Stimulated activated CD4-positive, alpha-beta T cell treated with anti-CD3 and anti-CD28 coated beads, Interleukin-2, amount 100 ng/mL, for 4 hours (primary cell): ENCODE measurements around the gene ADD2.
"Not testable (repeated sequence)": the region's sequence is repeated elsewhere in the genome, so short reads cannot be mapped to it uniquely, and the experiment has no call there.

Experiments
- DNase-seq: peaks from one replicate; pipeline ENCODE4 v3.0.0-alpha.2; 2020; ENCODE audit warnings: low read depth

ADD2 gene

DNA sequence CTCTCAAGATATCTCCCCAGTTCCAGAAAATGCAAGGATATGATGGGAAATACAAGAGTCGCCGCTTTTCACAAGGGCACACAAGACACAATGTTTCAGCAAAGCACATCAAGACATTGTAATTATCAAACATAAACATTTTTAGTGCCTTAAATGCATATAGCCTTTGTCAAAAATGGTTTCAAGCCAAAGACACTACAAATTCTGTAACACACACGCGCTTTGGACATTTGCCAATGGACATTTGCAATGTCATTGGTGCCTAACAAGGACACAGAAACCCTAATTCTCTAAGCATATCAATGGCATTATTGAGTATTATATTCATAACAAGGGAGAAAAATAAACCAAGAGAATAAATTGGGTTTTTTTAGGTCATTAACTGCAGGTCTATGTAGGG lies 16.1 kb downstream of the ADD2 start:
- no peak for DNase-seq

DNA sequence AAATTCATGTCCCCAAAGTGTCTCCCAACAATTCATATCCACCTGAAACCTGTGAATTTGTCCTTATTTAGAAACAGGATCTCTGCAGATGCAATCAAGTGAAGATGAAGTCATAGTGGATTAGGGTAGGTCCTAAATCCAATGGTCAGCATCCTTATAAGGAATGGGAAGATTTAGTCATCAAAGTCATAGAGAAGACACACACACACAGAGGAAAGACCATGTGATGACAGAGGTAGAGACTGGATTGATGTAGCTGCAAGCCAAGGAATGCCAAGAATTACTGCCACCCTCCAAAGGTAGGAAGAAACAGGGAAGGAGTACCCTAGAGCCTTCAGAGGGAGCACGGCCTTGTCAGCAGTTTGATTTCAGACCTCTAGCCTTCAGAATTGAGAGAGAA lies 17.7 kb downstream of the ADD2 start:
- no peak for DNase-seq

DNA sequence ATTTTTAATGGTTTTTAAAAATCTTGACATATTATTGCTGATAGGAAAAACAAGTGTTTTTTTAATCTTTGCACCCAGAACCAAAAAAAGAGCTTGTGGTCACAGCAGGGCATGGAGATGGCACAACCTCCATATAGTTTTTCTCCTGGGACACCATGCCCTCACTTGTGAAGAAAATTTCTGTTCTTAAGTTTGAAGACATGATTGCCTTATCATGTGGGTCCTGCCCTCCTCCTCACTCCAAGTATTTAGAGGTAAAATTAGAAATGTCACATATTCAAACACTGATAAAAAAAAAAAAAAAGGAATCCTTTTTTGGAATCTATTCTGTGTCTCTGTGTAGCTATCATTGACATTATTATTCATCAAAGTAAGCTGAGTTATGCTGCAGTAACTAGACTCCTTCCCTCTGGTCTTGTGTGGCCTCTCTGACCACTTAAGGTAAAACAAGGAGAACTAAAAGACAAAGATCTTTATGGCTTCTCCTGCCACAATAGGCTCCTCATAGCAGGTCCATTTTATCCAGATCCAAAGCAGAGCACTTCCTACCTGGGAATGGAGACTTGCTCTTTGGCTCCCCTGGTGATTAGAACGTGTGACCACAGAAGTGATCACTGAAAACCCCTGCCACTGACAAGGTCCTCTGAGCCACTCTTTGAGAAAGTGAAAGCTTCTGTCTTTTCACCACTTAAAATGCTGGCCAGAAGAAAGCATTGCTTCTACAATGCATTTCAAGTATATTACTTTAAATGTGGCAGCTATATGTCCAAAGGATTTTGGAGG lies 19.8 kb downstream of the ADD2 start:
- no peak for DNase-seq

DNA sequence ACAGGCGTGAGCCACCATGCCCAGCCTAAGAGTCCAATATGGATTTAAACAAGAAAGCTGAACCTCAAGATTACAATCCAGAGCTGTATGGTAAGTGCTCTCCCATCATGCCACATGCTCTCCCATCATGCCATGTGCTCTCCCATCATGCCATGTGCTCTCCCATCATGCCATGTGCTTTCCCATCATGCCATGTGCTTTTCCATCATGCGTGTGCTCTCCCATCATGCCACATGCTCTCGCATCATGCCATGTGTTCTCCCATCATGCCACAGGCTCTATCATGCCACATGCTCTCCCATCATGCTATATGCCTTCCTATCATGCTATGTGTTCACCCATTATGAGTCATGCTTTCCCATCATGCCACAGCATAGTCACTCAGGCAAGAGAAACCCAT lies 20.7 kb downstream of the ADD2 start:
- DNase-seq = no peak

DNA sequence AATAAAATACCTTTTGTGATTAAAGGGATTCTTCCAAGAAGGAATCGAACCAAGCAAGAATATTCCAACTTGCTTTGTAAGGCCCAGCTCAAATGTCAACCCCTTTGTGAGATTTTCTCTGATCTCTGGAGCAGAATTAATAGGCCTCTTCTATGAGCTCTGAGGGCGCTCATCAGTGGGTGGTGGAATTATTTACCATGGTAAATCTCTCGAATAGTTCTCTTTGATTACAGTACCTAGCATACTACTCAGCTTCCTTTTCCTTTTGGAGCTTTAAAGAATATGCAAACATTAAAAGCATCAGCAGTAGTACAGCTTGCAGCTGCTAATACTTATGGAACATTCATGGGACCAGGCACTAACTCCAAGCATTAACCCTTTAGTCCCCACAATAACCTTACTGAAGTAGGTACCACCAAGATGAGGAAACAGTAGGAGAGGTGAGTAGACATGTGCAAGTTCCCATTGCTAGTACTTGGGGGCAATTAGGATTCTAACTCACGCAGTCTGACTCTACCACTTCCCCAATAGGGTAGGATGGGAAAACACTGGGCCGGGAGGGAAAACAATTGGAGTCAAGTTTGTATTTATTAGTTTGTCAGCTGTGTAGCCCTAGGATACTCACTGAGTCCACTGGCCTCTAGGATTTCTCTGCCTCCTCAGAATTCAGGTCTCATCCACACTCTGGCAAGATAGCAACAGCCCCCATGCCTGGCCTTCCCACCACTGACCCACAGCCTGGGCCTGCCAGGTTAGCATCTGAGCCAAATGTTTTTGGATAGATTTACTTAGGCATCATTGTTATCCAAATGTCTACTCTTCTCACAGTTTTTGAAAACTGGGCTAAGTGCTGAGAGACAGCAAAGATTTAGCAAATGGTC lies 21.7 kb downstream of the ADD2 start:
- no peak for DNase-seq

DNA sequence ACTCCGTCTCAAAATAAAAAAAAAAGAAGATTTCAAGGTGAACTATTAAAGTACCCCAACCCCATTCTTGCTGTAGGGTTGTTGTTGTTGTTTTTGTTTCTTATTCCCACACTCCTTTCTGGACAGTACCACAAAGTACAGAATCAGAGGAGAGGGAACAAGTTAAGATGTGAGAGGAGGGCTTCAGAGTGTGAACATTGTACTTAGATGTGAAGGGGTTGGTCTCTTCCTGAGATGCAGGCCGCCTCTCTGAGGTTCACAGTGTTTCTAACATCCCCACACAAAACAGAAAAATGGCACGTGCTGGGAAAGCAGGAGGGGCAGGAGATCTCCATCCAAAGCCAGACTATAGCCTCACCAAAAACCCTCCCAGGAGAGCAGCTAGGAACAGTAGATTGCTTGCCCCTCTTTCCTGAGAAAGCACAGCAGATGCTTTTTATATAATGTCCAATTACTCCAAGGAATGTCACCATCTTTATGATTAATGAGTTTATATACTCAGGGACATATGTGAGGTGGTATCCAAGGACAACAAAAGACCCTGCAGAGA lies 22.6 kb downstream of the ADD2 start:
- no peak for DNase-seq

DNA sequence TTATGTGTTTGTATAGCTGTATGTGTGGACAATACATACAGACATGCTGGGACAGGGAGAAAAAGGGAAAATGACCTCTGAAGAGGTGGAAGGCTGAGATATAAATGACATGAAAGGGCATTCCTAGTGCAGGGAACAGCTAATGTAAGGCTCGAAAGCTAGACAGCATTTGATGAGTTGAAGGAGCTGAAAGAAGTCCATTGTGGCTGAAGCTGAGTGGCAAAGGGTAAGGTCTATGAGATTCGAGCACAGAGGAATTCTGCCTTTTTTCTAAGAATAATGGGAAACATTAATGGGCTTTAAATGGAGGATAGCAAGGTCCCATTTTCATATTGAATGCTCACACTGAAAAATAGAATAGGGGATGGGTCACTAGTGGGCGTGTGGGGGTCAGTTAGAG lies 23.6 kb downstream of the ADD2 start:
- DNase-seq = no peak

DNA sequence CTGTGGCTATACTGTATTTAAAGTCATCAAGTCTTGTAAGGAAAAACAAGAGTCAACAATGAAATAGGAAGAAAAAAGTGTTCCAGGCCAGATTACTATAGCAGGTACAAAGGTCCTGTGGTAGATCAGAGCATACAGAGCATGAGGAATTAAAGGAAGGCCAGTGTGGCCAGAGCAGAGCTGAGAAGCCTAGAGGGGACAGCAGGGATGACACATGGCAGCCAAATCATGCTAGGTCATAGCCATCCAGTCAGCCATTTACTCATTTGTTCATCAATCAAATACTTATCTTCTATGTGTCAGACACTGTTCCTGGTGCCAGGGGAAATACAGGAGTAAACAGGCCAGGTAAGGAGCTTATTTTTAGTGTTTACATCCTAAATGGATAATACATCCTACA lies 24.3 kb downstream of the ADD2 start:
- DNase-seq = no peak

DNA sequence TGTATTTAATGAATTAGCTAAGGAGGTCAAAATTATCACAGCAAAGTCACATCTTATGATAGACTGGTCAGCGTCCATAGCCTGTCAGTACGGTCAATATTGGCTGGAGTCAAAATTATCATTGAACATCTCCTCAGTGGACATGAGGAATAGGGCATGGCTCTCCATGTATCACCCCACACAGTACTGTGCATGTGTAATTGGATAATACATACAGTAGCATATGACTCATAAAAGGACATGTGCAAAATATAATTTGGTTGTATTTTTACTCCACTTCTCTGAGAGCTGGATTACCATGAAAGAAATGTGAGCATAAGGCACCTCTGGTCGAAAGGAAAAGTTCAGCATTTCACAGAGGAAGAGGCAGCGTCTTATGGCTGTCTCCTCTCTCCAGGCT lies 24.9 kb downstream of the ADD2 start:
- no peak for DNase-seq

DNA sequence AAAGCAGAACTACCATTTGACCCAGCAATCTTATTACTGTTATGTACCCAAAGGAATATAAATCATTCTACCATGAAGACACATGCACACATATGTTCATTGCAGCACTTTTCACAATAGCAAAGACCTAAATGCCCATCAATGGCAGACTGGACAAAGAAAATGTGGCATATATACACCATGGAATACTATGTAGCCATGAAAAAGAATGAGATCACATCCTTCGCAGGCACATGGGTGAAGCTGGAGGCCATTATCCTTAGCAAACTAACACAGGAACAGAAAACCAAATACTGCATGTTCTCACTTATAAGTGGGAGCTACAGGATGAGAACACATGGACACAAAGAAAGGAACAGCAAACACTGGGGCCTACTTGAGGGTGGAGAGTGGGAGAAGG lies 28.5 kb downstream of the ADD2 start:
- DNase-seq = not testable (repeated sequence)

DNA sequence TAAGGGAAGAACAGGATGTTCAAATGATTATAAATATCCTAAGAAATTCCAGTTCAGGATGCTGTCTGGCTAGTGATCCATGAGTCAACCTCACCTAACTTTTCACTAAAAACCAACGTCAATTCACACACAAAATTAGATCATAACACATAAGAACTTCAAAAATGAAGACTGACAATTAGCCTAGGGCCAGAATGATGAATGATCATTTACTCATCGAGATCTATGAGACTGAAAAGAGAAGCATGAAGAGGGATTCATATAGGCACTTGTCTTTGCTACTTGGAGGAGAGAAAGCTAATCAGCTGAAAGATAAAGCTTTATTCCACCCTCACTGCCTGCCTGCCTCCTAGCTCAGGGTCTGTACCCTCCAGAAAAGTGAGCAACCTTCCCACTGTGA lies 29.8 kb downstream of the ADD2 start:
- DNase-seq = no peak

DNA sequence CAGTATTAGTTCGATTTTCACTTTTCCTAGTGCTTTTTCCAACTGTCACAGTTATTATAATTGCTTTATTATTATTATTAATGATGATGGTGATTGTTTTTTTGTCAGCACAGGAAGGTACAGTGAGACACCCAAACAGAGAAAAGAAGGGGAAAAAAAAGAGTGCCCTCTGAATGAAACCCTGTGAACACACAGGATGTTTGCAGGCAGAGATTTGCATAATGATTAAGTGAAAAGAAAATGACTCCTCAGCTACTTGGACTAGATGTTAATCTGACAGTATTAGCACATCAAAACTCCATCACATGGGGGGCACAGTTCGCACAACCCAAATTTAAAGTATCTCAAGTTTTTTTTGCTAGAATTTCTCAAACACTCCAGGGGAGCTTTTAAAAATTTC lies 32.9 kb downstream of the ADD2 start:
- no peak for DNase-seq

DNA sequence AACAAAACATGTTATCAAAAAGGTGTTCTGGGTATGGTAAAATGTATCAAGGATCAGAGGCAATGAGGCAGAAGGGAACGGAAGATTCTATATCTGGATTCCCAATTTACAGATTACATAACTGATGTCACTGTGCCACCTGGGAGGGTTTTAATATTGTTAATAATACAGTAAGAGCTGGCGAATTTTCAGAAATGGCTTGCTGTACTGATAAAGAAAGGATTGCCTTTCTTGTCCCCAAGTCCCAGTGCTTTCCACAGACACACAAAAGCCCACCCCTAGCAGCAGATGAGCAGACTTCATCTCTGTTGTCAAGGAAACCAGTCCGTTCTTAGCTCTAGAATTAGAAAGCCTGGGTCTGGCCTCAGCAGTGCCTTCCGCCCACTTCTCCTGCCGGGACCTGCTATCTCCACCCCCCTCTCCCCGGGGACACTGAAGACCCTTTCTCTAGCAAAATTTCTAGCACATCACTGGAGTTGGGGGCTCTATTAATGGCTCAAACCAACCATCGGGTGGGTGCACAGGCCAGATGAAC lies 34.3 kb downstream of the ADD2 start:
- DNase-seq = no peak

DNA sequence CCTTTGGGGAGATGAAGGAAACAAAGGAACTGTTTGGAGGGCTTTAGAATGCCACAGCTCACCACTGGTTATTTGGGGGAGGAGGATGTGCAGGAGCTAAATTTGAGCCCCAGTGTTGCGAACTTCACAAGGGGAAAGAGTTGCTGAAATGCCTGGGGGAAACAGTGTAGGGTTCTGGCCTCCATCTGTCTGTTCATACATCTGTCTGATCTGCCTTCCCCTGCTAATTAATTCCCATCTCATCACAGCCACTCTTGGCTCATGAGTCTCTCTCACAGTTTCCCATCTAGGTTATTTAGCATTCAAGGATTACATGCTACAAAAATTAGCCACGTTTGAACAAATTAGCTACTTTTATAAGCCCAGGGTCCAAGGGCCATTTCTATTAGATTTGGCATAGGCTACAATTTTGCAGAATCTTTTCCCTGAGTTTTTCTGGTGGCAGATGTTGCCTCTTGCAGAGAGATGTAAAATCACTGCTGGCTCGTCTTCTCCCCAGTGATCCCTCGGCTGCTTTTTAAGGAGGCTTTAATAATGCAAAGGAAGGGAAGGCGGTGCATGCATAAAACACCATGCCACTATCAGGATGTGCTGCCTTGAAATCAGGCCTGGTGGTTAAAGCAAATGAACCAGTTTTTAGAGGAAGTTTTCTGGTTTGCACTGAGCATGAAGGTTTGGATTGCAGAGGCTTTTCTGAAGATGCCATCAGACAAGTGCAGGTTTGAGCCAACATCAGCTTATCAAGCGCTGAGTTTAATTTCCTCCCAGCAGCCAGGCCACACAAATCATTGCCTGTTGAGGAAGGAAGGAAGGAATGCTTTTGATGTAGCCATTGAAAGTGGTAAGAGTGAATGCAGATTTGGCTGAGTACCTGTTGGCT lies 35.0 kb downstream of the ADD2 start:
- DNase-seq = no peak

DNA sequence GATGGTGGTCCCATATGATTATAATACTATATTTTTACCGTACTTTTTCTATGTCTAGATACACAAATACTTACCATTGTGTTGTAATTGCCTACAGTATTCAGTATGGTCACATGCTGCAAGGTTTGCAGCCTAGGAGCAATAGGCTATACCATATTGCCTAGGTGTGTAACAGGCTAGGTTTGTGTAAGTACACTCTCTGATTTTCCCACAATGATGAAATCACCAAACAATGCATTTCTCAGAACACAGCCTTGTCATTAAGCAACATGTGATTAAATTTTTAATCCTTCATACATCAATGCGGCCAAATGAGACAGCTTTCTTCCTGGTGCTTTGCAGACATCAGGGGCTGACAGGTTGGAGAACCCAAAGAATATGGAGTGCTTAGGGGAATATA lies 37.3 kb downstream of the ADD2 start:
- no peak for DNase-seq

DNA sequence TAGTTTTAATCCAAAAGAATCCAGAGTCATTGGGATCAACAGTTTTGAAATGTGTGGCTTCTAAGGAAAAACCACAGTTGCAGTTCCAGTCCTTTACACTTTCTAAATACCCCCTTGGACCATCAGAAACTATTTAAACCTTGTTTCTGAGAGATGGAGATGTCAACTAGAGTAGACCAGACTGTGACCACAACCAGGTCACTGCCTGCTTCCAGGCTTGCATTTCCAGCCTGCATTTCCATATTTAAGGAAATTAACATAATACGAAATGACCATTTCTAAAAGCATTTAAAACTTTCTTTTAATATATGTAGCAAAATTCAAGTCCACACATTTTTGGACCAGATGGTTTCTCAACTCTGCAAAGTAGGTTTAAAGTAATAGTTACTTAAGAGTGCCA lies 38.4 kb downstream of the ADD2 start:
- no peak for DNase-seq

DNA sequence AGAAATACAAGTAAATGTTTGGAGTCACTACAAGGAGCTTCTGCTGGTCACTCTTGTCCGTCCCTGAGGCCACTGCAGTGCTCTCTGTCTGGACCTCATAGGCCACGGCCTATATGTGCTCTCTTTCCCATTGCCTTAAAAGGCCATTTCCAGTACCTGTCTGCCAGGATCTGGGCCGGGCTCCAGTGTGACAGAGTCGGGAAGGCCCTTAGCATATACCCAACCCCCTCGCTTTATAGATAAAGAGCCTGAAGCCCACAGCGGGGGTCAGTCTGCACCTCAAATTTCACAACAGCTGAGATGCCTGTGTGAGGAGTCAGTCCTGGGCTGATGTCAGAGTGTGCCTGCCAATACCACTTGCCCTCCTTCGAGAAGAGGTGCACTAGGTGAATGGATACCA lies 39.9 kb downstream of the ADD2 start:
- no peak for DNase-seq

DNA sequence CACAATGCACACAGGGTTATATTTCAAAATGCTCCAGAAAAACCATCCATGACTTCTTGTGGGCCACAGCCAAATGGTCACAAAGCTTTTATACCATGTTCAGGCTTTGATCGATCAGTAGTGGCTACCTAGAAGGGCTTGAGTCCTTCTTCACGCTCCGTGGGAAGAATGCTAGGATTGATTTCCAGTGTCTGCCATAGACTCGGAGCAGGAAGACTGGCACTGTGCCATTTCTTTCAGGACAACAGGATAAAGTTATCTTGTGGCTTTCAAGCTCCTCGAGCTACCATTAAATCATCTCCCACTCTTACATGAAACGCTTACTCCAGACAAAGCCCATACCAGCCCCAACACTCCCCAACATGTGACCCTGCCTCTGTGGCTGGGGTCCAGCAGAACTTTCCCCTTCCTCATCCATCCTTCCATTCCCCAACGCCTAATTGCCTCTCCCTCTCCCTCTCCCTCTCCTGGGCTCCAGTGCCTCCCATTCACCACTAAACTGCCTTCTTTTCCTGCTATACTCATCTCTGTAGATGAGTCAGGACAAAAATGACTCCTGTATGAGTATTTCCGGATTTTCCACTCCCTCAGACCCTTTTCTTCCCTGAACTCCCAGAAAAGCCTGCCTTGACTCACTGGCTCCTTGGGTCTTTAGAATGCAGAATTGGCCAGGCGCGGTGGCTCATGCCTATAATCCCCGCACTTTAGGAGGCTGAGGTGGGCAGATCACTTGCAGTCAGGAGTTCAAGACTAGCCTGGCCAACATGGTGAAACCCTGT lies 40.9 kb downstream of the ADD2 start:
- no peak for DNase-seq

DNA sequence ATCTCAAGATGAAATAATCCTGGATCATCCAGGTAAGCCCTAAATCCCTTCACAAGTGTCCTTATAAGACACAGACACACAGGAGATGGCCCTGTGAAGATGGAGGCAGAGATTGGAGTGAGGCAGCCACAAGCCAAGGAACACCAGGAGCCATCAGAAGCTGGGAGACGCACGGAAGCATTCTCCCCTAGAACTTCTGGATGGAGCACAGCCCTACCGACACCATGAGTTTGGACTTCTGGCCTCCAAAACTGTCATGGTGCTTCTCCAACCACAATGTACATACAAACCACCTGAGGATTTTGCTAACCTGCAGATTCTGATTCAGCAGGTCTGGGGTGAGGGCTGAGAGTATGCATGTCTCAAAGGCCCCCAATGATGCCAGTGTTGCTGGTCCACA lies 42.5 kb downstream of the ADD2 start:
- DNase-seq = no peak

DNA sequence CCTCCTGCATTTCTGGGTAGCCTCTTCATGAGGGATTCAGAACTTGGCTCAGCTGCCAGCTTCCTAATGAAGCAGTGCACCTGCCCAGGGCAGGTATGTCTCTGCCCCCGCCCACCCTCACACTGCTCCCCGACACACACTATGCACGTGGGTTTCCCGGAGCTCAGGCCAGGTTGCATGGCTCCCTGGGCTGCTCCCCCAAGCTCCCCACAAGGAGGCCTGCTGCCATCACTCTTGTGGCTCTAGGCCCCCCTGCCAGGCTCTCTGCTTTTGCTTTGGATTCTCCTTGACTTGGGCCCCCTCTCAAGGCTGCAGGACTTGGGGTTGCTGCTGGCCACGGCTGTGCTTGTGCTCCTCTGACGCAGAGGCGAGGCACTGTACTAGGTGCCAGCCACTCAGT lies 43.6 kb downstream of the ADD2 start:
- DNase-seq = no peak

DNA sequence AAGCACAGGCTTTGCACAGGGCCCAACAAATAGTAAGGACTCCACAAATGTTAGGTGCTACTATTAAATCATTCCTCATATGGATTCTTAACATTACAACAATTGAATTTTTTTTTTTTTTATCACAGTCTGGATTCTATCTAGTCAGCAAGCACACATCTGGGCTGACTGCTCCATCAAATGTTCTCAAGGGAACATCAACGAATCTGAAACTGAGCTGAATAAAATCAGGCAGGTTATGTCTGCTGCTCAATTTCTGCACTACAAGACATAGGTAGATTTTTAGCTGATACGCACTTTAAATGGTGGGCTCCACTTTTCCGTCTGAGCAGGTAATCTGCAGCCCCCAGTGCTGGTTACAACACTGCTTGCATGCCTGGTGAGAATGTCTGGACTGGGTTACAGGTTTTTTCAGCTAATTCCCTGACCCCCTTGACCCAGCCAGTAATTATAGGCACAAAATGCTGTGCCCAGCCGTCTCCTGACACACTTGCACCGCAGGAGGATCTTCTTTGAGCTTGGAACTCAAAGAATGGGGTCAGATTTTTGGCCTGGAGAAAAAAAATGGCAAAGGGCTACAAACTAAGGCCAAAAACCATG lies 44.6 kb downstream of the ADD2 start:
- no peak for DNase-seq
